Gastrocnemius medialis (tissue), 4 donors: ENCODE results near the gene HSPA6.

Experiments used
- CTCF ChIP-seq, 5 experiments: fragments of 450-650 bp in 3 of 5; fragments of 200-600 bp in 2 of 5; sonication (generic) in 2 of 5; IDR thresholded peaks in 4 of 5; conservative IDR thresholded peaks in 1 of 5; 1 replicate in 4 of 5; 2 replicates in 1 of 5; pipeline ENCODE4 v1.5.1; 2016 to 2019; ENCODE audit warnings: antibody characterized with exemption in 5 of 5, mild to moderate bottlenecking in 3 of 5, moderate library complexity in 3 of 5
- POLR2A ChIP-seq, 2 donors: fragments of 450-650 bp; IDR thresholded peaks; one replicate each; pipeline ENCODE4 v1.6.1; 2017; ENCODE audit warnings: antibody characterized with exemption in 2 of 2, mild to moderate bottlenecking in 2 of 2, moderate library complexity in 2 of 2

- no peak for TF ChIP-seq CTCF (IDR thresholded peaks at IDR 0.05 in 4 of 5, conservative IDR thresholded peaks at IDR 0.05 in 1 of 5)
- TF ChIP-seq POLR2A (IDR thresholded peaks at IDR 0.05), result no peak
Observed at GRCh38 chr1:161510477-161510876, 13.9 kb upstream of the HSPA6 start.
